Measurements from ENCODE around the gene E2F3. TPM values are rescaled to one million over a fixed set of nuclear protein-coding genes. Genes with fewer than 3 reads are reported as not detected.
"Not testable (repeated sequence)": the region's sequence is repeated elsewhere in the genome, so short reads cannot be mapped to it uniquely, and the experiment has no call there.

E2F3 gene
- total RNA-seq, 6 experiments from 2014 or later = 16.3 to 18.5 (median 17.3) TPM

DNA sequence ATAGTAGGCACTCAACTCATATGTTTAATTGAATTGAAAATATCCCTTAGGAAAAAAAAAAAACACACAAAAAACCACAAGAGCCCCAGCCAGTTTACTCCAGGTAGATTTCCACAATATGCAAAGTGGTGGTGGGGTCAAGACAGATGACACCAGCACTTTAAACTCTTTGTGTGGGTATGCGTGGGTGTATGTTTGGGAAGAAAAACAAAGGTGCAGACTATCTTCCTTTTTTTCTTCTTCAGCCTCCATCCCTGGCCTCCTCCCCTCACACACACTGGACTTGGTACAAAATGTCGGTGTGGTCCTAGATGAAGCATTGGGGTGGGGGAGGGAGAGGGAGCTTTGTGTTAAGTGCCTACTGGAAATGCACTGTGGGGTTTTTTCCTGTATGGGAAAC, 90.4 kb downstream of the E2F3 start:
- DNase-seq = no peak
- Mint-ChIP-seq H3K4me1 (ENCODE audit: low read depth) (peaks cover 17% of the 10 kb centered on the region), H3K4me3 (no peak overlapping the region), H3K27ac (no peak overlapping the region), H3K36me3 (ENCODE audit: low read depth) (peaks cover 40% of the 10 kb centered on the region), H3K27me3 (ENCODE audit: insufficient read depth) (no peaks in the 10 kb centered on the region), H3K9me3 (no peaks in the 10 kb centered on the region)
- TF ChIP-seq, protein P1, sequence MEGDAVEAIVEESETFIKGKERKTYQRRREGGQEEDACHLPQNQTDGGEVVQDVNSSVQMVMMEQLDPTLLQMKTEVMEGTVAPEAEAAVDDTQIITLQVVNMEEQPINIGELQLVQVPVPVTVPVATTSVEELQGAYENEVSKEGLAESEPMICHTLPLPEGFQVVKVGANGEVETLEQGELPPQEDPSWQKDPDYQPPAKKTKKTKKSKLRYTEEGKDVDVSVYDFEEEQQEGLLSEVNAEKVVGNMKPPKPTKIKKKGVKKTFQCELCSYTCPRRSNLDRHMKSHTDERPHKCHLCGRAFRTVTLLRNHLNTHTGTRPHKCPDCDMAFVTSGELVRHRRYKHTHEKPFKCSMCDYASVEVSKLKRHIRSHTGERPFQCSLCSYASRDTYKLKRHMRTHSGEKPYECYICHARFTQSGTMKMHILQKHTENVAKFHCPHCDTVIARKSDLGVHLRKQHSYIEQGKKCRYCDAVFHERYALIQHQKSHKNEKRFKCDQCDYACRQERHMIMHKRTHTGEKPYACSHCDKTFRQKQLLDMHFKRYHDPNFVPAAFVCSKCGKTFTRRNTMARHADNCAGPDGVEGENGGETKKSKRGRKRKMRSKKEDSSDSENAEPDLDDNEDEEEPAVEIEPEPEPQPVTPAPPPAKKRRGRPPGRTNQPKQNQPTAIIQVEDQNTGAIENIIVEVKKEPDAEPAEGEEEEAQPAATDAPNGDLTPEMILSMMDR (IDR thresholded peaks at IDR 0.05) = no peak

DNA sequence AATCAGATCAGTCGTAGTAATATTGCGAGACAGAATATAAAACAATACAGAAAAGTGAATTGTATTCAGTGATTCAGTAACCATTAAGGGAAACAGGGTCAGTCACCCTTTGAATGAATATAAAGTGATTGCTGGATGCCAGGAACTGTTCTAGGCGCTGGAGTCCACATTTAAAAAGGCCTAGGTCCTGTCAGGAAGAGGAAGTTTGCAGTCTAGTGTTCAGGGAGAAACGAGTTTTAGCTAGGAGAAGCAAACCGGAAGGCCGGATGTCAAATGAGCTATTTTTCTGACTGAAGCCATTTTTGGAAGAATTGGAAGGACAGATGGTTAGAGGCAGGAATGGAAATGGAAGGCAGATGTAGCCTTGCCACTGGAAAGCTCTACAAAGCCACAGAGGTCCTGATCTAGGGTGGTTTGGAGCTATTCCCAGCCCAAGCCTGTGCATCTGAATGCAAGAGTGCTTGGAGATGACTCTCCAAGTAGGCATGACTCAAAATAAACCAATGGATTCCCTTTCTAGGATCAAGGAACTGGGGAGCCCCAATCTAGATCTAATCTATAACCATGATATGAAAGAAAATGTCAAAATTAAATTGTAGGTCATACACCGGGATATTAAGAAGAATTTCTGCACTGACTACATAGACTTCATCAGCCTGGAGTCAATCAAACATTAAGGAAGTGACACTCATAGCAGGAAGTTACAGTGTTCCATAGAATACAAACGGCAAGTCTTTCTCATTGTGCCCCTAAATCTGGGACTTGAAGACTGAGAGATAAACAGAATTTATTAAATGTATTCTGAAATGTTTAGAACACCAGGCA, 95.7 kb downstream of the E2F3 start:
- Mint-ChIP-seq H3K27ac (peak overlapping the region; percentile 67), H3K4me3 (no peak overlapping the region), H3K9me3 (no peaks in the 10 kb centered on the region), H3K27me3 (ENCODE audit: insufficient read depth) (peaks cover 9% of the 10 kb centered on the region; the same call in 1 of the 2 replicates), H3K4me1 (ENCODE audit: low read depth) (peaks cover 43% of the 10 kb centered on the region), H3K36me3 (ENCODE audit: low read depth) (peaks cover 5% of the 10 kb centered on the region; the same call in 1 of the 2 replicates)
- DNase-seq = peak; percentile 87
- TF ChIP-seq, protein P1 (IDR thresholded peaks at IDR 0.05) = no peak

DNA sequence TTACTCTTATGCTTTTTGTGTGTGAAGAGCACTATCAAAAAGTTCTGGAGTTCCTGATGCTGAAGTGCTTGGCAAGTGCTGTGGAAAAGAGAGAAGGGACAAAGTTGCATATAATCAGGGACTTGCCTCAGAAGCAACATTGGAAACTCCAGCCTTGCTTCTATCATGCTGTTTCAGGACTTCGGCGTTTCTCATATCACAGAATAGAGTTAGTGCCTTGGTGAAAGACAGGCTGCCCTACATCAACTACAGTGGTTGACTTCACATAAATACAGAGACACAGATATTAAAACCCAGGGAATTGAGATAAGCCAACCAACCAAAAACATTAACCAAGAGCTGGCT, 96.3 kb downstream of the E2F3 start:
- Mint-ChIP-seq H3K27me3 (ENCODE audit: insufficient read depth) (peaks cover 9% of the 10 kb centered on the region; the same call in 1 of the 2 replicates), H3K9me3 (no peaks in the 10 kb centered on the region), H3K27ac (no peak overlapping the region), H3K4me1 (ENCODE audit: low read depth) (peaks cover 41% of the 10 kb centered on the region), H3K4me3 (no peak overlapping the region), H3K36me3 (ENCODE audit: low read depth) (peaks cover 3% of the 10 kb centered on the region; the same call in 1 of the 2 replicates)
- no peak for DNase-seq
- TF ChIP-seq, protein P1 (IDR thresholded peaks at IDR 0.05) = no peak

DNA sequence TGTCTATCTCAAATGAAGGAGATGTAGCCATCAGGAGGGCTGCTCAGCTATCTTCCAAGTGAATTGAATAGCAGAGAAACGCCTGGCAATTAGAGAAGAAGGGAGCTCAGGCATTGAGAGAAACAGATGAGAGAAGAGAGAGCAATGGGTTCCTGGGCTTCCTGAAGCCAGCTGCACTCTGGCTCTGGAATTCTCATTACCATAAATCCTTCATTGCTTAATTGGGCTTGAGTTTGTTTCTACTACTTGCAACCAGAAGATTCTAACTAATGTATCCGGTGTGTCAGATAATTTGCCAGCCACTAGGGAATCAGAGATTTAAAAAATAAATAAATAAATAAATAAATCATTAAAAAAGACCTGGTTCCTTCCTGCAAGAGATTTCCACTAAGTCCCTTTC, 107.5 kb downstream of the E2F3 start:
- Mint-ChIP-seq H3K4me3 (no peak overlapping the region), H3K4me1 (ENCODE audit: low read depth) (peaks cover 11% of the 10 kb centered on the region; the same call in 1 of the 2 replicates), H3K9me3 (no peaks in the 10 kb centered on the region), H3K27ac (no peak overlapping the region), H3K36me3 (ENCODE audit: low read depth) (no peaks in the 10 kb centered on the region), H3K27me3 (ENCODE audit: insufficient read depth) (peaks cover 8% of the 10 kb centered on the region)
- no peak for DNase-seq
- TF ChIP-seq, protein P1 (IDR thresholded peaks at IDR 0.05) = no peak

DNA sequence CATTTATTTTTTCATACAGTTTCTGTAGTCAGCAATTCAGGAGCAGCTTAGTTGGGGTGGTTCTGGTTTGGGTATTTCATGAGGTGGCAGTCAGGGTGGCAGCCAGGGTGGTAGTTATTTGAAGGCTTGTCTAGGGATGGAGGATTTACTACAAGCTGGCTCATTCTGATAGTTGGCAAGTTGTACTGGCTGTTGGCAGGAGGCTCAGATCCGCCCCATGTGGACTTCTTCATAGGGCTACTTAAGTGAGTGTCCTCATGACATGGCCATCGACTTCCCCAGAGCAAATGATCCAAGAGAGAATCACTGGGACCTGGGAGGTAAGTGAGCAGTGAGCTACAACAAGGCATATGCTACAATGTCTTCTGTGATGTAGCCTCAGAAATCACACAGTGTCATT, 110.2 kb downstream of the E2F3 start:
- H3K27me3 Mint-ChIP-seq (ENCODE audit: insufficient read depth) = peaks cover 10% of the 10 kb centered on the region
- H3K27ac Mint-ChIP-seq = no peak overlapping the region
- TF ChIP-seq, protein P1 (IDR thresholded peaks at IDR 0.05) = no peak
- DNase-seq = no peak
- no peaks in the 10 kb centered on the region for H3K36me3 Mint-ChIP-seq (ENCODE audit: low read depth)
- H3K4me1 Mint-ChIP-seq (ENCODE audit: low read depth) = peaks cover 24% of the 10 kb centered on the region
- no peaks in the 10 kb centered on the region for H3K9me3 Mint-ChIP-seq
- H3K4me3 Mint-ChIP-seq = no peak overlapping the region

DNA sequence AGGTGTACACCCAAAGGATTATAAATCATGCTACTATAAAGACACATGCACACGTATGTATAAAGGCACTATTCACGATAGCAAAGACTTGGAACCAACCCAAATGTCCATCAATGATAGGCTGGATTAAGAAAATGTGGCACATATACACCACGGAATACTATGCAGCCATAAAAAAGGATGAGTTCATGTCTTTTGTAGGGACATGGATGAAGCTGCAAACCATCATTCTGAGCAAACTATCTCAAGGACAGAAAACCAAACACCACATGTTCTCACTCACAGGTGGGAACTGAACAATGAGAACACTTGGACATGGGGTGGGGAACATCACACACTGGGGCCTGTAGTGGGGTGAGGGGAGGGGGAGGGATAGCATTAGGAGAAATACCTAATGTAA, 123.5 kb downstream of the E2F3 start:
- DNase-seq; H3K27me3 Mint-ChIP-seq (ENCODE audit: insufficient read depth); H3K4me1 Mint-ChIP-seq (ENCODE audit: low read depth); H3K9me3 Mint-ChIP-seq; H3K36me3 Mint-ChIP-seq (ENCODE audit: low read depth); H3K4me3 Mint-ChIP-seq; H3K27ac Mint-ChIP-seq: not testable (repeated sequence)
